NAMALWA (cell line): ENCODE results near the gene ZNF526.

Experiments
- DNase-seq: peaks from one replicate; pipeline ENCODE4 v3.0.0-alpha.2; 2015; ENCODE audit warnings: low spot score

Gene ZNF526

DNA sequence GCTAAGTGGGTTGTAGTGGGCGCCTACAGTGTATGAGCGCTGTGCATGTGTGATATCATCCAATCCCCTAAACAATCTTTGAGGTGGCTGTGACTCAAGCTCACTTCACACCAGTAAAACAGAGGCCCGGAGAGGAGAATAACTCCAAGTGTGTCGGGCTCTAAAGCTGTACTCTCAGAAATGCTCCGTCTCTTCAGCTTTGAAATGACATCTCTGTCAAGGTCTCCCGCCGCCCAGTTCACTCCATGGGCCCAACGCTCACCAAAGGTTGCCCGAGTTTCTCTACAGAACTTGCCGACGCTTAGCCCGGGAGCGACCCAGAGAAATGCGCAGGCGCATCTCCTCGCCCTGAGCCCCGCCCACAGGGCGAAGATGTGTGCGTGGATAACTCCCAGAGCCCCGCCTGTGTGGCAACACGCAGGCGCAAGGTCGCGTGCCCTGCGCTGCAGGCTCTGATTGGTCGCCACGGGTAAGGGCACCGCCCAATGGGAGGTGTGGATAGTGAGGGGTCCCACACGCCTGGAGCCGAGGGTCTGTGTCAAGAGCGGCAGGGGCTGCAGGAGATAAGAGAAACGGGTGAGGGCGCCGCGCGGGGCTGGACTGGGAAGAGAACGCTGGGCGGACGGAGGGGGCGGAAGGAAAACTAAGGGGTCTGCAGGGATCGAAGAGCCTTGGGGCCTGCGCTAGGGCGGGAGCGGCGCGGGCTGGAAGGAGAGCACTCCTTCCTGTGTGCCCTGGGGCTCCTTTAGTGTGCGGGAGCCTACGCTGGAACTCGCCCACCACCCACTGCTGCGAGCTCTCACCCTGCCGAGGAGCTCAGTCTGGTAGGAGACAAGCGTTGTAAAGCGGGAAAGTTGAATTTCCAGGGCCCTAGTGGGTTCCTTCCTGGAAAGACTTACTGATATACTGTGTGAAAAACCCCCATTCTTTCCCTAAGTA lies at the start of gene ZNF526:
Gene ZNF526 (plus strand): TSS at position 501 of the 939 bp plus-strand sequence. CDS start 4,092 bp downstream, outside the sequence.
- DNase-seq: peak; percentile 99

DNA sequence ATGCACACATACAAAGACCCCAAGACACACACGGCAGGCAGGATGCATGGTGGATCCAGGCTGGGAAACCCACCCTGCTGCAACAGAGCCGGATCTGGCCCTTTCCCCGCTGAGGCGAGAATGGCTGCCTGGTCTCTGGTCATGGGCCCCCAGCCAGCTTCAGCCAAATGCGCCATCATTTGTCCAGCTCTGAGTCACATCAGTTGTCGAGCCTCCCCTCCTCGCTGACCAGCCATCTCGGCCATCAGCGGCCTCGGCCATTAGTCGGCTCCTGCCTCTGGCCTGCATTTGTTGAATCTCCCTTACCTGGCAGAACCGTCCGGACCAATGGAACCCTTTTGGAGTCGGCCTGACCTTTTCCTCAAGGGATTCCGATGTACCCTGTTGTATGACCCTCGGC lies 49.4 kb upstream of the ZNF526 start:
- no peak for DNase-seq

GRCh38 chr19:42172261-42172660 lies 47.9 kb upstream of the ZNF526 start:
- DNase-seq: no peak

GRCh38 chr19:42173695-42174094 lies 46.4 kb upstream of the ZNF526 start:
- no peak for DNase-seq

DNA sequence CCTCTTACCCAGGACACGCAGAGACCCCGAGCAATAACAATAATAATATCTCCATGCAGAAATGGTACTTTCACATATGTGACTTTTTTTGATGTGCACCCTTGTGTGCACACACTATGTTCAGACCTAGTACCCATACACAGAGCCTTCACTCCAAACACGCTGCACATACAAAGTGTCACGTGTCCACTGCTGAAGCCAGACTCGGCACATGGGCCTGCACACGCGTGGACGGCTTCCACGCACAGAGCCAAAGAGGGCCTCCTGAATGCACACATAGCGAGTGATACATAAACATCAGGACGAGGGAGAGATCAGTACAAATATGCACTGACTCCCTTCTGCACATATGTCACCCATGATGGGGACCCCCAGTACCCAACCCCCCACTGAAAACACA lies 45.9 kb upstream of the ZNF526 start:
- no peak for DNase-seq

GRCh38 chr19:42174958-42175734 lies 45.0 kb upstream of the ZNF526 start:
- DNase-seq: no peak

DNA sequence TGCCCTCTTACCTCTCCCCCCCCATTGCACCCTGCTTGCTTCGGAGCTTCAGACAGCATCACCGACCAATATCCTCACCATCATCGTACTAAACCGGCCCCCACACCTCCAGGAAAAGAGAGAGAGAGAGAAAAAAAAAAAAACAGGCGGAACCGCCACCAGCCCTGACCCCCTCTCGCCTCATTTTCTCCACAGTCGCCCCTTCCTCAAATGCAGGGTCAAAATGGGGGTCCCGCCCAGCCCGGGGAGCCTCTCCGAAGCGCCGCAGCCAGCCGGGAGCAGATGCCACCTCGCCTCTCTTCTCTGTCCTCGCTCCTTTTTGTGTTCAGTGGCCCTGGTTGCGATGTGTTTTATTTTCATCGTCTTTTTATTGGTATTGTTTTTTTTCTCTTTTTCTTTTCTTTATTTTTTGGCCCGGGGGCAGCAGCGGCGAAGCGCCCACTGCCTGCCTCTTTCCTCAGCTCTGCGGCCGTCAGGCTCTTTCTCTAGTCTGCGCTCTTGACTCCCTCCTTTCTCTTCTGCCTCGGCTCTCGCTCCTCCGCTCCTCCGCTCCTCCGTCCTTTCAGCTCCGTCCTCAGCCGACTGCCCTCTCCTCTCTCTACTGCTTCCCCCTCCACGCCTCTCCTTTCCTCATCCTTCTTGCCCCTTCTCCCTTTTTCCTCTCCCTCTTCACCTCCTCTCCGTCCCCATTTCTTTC lies 44.0 kb upstream of the ZNF526 start:
- no peak for DNase-seq

- no peak for DNase-seq
These were observed 43.5 kb upstream of the ZNF526 start for GRCh38 chr19:42176649-42176989.

GRCh38 chr19:42176990-42177685 lies 43.0 kb upstream of the ZNF526 start:
- DNase-seq: peak; percentile 80

DNA sequence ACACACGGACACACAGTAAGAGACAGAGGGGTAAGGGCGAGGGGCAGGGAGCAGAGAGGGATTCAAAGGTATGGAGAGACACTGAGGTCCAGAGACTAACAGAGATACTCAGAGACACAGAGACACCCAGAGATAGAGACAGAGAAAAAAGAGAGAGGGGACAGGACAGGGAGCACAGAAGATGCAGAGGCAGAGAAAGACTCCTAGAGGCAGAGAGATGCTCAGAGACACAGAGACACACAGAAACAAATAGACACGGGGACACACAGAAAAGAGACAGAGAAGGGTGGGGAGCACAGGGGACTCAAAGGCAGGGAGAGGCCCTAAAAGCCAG lies 42.5 kb upstream of the ZNF526 start:
- no peak for DNase-seq

DNA sequence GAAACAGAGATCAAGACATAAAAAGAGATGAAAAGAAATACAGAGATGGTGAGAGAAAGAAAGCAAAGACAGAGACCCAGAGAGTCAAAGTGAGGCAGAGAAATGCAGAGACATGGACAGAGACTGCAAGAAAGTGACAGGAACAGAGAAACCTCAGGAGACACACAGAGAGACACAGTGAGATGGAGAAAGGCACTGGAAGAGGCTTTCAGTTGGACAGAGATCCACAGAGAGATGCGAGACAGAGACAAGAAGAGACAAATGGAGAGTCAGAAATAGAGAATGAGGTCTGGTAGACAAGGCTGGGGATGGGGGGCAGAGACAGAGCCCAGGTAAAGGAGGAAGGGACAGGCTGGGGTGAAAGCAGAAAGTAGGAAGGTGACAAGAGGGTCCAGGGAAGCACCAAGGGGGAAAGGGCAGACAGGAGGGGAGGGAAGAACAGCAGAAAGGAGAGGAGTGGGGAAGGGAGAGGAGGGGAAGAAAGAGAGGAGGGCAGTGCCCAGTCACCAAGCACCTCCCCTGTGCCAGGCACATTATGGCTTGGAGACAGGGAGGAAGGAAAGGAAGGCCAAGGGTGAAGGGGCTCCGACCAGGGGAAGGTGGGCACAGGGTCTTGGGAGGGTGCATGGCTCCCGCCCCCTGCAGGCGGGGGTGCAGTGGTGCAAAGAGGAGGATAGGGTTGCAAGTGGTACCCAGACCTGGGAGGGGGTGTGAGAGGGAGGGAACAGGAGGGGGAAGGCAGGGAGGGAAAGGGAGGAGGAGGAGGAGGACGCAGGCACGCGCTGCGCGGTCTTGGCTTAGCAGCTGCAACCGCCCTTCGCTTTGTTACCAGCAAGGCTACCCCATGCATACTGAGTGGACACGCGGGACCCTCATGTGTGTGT lies 41.1 kb upstream of the ZNF526 start:
- peak; percentile 68 for DNase-seq

DNA sequence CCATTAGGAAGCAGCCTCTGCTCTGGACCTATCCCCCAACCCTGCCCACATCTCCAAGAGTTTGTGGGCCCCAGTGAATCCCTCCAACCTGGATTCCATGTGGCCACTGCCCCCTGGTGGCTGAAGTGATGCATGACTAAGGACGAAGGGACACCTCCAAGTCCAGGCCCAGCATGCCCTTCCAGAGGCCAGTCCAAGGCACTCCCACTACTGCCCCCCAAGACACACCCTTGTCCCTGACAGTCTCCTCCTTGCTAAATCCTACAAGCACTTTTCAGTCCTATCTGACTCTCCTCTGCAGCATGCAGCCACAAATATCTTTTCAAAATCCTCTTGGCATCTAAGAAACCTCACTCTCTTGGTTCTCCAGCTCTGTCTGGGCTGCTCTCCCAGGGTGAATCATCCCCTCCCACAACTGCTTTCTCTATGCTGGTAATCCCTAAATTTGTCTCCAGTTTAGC lies 35.7 kb upstream of the ZNF526 start:
- DNase-seq: peak; percentile 79

DNA sequence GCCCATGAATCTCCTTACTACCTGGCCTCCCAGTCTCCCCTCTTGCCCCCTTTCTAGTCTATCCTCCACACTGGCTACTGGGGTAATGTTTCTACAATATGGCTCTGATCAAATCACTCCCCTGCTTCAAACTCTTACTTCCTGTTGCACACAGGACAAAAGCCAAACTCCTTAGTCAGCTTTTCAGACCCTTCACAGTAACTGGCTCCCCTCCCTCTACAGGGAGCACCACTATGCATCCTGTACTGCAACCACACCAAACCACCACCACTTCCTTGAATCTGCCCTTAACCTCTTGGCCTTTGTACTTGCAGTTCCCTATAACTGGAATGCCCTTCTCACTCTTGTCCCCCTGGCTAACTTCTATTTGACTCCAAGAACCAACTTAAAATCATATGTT lies 34.8 kb upstream of the ZNF526 start:
- no peak for DNase-seq

DNA sequence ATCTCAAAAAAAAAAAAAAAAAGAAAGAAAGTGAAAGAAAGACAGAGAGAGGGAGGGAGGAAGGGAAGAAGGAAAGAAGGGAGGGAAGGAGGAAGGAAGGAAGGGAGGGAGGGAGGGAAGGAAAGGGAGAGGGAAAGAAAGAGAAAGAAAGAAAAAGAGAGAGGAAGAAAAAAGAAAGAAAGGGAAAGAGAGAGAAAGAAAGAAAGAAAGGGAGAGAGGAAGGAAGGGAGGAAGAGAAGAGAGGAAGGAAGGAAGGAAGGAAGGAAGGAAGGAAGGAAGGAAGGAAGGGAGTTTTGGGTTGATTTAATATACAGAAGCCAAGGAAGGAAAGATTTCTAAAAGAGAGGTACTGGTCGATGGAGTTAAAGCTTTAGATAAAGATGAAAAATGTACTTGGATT lies 31.4 kb upstream of the ZNF526 start:
- DNase-seq: no peak

DNA sequence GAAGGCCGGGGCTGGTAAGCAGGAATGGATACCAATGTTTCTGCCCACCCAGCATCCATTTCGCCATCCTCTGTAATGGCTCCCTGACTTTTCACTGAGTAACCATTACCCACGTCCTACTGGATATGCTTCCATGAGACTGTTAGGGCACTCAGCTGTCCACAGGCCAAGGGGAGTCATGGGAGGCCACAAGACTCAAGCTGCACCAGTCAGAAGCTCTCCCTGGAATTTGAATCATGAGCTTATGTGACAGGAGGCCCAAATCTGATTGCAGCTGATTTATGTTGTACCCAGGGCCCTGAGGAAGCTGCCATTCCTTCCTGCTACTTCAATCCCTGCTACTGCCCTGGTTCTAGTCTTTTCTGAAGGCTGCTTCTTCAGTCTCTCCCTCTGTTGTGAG lies 31.0 kb upstream of the ZNF526 start:
- no peak for DNase-seq

- no peak for DNase-seq
These were observed 28.8 kb upstream of the ZNF526 start for GRCh38 chr19:42191330-42191729.

DNA sequence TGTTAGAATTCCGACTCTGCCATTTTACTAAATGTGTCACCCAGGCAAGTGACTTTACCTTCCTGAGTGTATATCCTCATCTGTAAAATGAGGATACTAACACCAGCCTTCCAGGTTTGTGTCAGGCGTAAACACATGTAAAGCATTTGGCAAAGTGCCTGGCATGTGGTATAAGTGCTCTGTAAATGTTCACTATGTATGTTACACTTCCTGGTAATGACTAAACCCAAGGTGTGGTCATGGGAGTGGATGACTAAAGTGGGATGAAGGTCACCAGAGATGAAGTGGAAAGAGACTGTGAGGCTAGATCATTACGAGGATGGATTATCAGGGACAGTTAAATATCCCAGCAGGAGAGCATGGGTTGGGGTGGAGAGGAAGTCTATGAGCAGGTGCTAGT lies 28.3 kb upstream of the ZNF526 start:
- no peak for DNase-seq

DNA sequence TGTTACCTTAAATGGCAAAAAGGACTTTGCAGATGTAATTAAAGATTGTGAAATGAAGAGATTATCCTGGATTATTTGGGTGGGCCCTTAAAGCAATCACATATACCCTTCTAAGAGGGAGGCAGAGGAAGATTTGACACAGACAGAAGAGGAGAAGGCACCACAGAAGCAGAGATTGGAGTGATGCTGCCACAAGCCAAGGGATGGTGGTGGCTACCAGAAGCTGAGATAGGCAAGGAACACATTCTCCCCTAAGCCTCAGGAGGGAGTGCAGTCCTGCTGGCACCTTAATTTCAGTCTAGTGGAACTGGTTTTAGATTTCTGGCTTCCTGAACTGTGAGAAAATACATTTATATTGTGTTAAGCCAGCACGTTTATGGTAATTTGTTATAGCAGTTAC lies 26.8 kb upstream of the ZNF526 start:
- DNase-seq: no peak

- DNase-seq: no peak
These were observed 26.4 kb upstream of the ZNF526 start for GRCh38 chr19:42193706-42194105.

DNA sequence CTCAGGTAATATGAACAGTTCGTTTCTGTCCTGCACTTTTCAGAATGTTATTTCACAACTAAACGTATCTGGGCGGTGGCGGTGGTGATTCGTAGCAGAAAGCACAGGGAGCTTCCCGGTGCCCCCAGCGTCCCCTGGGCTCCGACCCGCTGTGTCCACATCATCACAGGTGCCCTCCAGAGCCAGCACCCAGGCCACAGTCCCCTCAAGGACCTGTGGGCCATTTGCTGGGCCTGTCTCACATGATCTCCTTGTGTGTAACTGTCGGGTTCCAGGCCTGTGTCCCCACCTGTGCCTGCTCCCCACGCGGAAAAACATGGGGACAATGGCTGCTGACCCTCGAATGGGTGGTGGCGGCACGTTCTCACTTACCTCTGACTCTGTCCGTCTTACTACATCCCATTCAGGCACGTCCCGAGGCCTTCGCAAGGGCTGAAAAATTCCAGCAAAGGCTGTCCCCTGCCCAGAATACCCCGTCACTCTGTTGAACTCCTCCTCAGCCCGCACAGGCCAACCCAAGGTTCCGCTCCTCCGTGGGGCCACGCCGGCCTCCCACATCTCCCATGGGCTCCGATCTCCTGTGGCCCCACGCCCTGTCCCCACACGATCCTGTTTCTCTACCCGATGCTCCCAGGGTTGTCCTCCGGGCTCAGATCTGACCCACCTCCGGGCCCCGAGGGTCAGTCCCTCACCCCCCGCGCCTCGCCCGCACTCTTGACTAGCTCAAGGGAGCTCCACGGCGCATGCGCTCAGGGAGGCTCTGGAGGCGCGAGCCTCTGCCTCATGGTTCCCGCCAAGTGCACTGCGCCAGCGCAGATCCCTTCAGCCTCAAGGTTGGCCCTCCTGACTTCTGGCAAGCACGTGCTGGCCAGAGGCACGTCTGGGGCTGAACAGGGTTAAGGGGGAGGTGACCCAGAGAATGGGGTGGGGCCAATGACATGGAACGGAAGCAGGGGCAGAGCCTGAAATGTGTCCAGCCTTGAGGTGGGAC lies 23.8 kb upstream of the ZNF526 start:
- DNase-seq: no peak
